Endothelial cell (in vitro differentiated cells): ENCODE measurements around the gene DCUN1D4. TPM values are rescaled to one million over a fixed set of nuclear protein-coding genes. Genes with fewer than 3 reads are reported as not detected.

Source experiments
- DNase-seq: peaks from one replicate; pipeline ENCODE4 v3.0.0; 2021; ENCODE audit warnings: low spot score
- H3K27ac Mint-ChIP-seq: one replicate; pipeline ENCODE4 v1.8.0; 2021; ENCODE audit warnings: mixed read lengths, inconsistent platforms; ENCODE audit not compliant: unreplicated experiment
- H3K27me3 Mint-ChIP-seq: one replicate; pipeline ENCODE4 v1.8.0; 2021; ENCODE audit warnings: mild to moderate bottlenecking, moderate library complexity, mixed read lengths, inconsistent platforms; ENCODE audit not compliant: unreplicated experiment
- H3K36me3 Mint-ChIP-seq: one replicate; pipeline ENCODE4 v1.8.0; 2021; ENCODE audit warnings: mild to moderate bottlenecking, low read depth, mixed read lengths, inconsistent platforms; ENCODE audit not compliant: unreplicated experiment
- H3K4me1 Mint-ChIP-seq: one replicate; pipeline ENCODE4 v1.8.0; 2021; ENCODE audit warnings: mild to moderate bottlenecking, mixed read lengths, inconsistent platforms; ENCODE audit not compliant: unreplicated experiment
- H3K4me3 Mint-ChIP-seq: one replicate; pipeline ENCODE4 v1.8.0; 2021; ENCODE audit warnings: mild to moderate bottlenecking, mixed read lengths, inconsistent platforms; ENCODE audit not compliant: unreplicated experiment
- H3K9me3 Mint-ChIP-seq: one replicate; pipeline ENCODE4 v1.8.0; 2021; ENCODE audit warnings: mixed read lengths, inconsistent platforms; ENCODE audit not compliant: unreplicated experiment
- long read RNA-seq: library from polyadenylated mRNA; unstranded; transcript quantifications from one replicate; pipeline ENCODE4 v2.0.0, GENCODE V29; 2020; ENCODE audit not compliant: unreplicated experiment
- total RNA-seq: library from RNA; stranded (reverse); fragmentation: NEBNext Ultra II Directional; extraction: Animal tissue kit (Norgen Biotek cat#: 25700); gene quantifications from one replicate; pipeline ENCODE4 v1.2.1, GENCODE V29; 2021; ENCODE audit not compliant: unreplicated experiment
- TF ChIP-seq, protein P1 (sequence below): fragments of 200-600 bp; sonication (generic); IDR thresholded peaks from one replicate; pipeline ENCODE4 v1.5.0; 2021; ENCODE audit warnings: antibody characterized with exemption; ENCODE audit not compliant: unreplicated experiment

The DCUN1D4 gene
- total RNA-seq: 61.0 TPM
- long read RNA-seq, full-length matches to known transcripts: 4 of 7 reads
- long read RNA-seq, partial matches to known transcripts: 0 of 7 reads
- long read RNA-seq, other reads (novel, unspliced or antisense): 3 of 7 reads

DNA sequence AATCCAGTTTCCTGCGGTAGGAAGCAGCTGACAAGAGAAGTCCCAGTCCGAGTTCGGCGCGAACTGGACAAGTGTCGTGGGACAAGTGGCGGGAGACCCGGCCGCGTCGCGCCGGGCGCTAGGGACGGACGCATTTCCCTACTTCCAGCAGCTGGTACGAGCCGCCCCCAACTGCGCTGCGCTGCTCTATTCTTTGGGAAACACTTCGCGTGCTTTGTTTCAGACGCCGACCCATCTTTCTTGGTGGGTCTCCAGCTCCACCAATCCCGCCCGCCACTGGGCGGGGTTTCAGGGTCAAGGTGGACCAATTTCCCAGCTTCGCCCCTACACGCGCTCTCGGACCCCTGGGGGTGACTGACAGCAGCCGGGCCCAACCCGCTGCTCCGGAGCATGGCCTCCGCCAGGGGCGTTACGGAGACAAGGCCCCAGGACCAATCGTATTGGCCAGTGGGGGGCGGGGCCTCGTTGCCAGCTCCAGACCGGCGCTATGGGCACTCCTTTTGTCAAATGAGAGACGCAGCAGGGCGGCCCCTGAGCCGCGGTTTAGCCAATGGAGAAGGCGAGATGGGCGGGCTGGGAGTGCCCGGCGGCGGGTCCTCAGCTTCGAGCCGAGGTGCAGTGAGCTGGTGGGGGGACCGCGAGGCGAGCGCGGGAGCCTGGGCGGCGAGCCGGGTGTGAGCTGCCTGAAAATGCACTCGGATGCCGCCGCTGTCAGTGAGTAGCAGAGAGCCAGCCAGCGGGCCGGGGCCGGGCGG lies at the start of gene DCUN1D4:
Gene DCUN1D4 (plus strand): TSS at position 600 of the 755 bp plus-strand sequence. CDS start 90 bp downstream, at position 690.
- peak within 1 kb of the TSS; percentile 94 for H3K4me3 Mint-ChIP-seq
- TF ChIP-seq, protein P1, sequence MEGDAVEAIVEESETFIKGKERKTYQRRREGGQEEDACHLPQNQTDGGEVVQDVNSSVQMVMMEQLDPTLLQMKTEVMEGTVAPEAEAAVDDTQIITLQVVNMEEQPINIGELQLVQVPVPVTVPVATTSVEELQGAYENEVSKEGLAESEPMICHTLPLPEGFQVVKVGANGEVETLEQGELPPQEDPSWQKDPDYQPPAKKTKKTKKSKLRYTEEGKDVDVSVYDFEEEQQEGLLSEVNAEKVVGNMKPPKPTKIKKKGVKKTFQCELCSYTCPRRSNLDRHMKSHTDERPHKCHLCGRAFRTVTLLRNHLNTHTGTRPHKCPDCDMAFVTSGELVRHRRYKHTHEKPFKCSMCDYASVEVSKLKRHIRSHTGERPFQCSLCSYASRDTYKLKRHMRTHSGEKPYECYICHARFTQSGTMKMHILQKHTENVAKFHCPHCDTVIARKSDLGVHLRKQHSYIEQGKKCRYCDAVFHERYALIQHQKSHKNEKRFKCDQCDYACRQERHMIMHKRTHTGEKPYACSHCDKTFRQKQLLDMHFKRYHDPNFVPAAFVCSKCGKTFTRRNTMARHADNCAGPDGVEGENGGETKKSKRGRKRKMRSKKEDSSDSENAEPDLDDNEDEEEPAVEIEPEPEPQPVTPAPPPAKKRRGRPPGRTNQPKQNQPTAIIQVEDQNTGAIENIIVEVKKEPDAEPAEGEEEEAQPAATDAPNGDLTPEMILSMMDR: no peak
- DNase-seq: peak; percentile 100
- peak within 1 kb of the TSS; percentile 62 for H3K27ac Mint-ChIP-seq
- peaks cover 4% of the 10 kb centered on the region for H3K36me3 Mint-ChIP-seq
- peaks cover 9% of the 10 kb centered on the region for H3K27me3 Mint-ChIP-seq
- H3K9me3 Mint-ChIP-seq: no peaks in the 10 kb centered on the region
- H3K4me1 Mint-ChIP-seq: peaks cover 13% of the 10 kb centered on the region

DNA sequence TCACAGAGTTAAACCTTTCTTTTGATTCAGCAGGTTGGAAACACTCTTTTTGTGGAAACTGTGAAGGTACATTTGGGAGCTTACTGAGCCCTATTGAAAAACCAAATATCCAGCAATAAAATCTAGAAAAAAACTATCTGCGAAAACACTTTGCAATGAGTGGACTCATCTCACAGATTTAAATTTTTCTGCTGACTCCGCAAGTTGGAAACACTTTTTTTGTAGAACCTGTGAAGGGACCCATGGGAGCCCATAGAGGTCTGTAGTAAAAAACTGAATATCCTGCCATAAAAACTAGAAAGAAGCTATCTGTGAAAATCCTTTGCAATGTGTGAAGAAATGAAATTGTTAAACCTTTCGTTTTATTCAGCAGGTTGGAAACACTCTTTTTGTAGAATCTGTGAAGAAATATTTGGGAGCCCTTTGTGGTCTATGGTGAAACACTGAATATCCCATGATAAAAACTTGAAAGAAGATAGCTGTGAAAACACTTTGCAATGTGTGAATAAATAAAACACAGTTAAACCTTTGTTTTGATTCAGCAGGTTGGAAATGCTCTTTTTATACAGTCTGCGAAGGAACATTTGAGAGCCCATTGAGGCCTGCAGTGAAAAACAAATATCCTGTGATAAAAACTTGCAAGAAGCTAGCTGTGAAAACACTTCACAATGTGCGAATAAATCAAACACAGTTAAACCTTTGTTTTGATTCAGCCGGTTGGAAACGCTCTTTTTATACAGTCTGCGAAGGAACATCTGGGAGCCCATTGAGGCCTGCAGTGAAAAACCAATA lies 22.3 kb upstream of the DCUN1D4 start:
- no peak for DNase-seq
- no peak overlapping the region for H3K4me3 Mint-ChIP-seq
- no peak overlapping the region for H3K27ac Mint-ChIP-seq
- peaks cover 1% of the 10 kb centered on the region for H3K27me3 Mint-ChIP-seq
- TF ChIP-seq, protein P1: no peak
- peaks cover 8% of the 10 kb centered on the region for H3K36me3 Mint-ChIP-seq
- no peaks in the 10 kb centered on the region for H3K4me1 Mint-ChIP-seq
- peaks cover 17% of the 10 kb centered on the region for H3K9me3 Mint-ChIP-seq

DNA sequence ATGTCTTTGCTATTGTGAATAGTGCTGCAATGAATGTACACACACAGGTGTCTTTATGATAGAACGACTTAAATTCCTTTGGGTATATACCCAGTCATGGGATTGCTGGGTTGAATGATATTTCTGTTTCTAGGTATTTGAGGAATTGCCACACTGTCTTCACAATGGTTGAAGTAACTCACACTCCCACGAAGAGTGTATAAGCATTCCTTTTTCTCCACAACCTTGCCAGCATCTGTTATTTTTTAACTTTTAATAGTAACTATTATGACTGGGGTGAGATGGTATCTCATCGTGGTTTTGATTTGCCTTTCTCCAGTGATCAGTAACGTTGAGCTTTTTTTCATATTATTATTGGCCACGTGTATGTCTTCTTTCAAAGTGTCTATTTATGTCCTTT lies 17.6 kb upstream of the DCUN1D4 start:
- Mint-ChIP-seq H3K4me3 (no peak overlapping the region), H3K27me3 (no peaks in the 10 kb centered on the region), H3K4me1 (no peaks in the 10 kb centered on the region), H3K27ac (no peak overlapping the region), H3K36me3 (peaks cover 4% of the 10 kb centered on the region), H3K9me3 (no peaks in the 10 kb centered on the region)
- DNase-seq: no peak
- TF ChIP-seq, protein P1: no peak

DNA sequence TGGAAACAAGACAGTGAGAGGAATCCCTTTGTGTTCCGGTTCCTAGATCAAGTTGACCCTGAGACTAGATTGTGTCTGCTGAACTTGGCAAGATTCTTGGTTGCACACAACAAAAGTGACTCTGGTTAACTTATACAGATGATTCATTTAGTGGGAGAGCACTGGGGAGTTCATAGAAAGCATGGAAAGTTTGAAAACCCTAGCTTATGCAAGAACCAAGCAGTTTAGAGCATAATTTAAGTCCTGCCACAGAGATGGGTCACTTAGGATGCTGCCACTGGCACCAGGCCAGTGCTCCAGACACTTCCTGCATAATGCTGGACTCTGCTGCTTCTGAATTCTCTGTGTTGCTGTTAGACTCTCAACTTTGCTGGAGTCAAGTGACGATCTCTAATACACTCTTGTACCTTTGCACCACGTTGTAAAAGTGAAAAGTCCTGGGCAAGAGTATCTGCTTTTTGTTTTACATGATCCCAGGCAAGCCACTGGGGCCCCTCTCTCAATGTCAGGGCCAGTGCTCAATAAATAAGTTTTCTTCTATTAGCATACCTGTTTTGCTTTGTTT lies 12.7 kb upstream of the DCUN1D4 start:
- Mint-ChIP-seq H3K9me3 (no peaks in the 10 kb centered on the region), H3K27me3 (peaks cover 2% of the 10 kb centered on the region), H3K4me1 (peaks cover under 1% of the 10 kb centered on the region)

More for the DNA sequence above, 12.7 kb upstream of the DCUN1D4 start:
- DNase-seq: no peak
- no peaks in the 10 kb centered on the region for H3K36me3 Mint-ChIP-seq
- TF ChIP-seq, protein P1: no peak
- H3K27ac Mint-ChIP-seq: no peak overlapping the region
- no peak overlapping the region for H3K4me3 Mint-ChIP-seq
